Vagina (tissue), 2 donors: ENCODE results near the gene NUDT1.

Experiments
- CTCF ChIP-seq, 3 experiments: fragments of 450-650 bp in 2 of 3; fragments of 200-600 bp in 1 of 3; sonication (generic) in 1 of 3; IDR thresholded peaks; one replicate each; pipeline ENCODE4 v1.5.1; 2017 to 2019; ENCODE audit warnings: antibody characterized with exemption in 3 of 3, mild to moderate bottlenecking in 2 of 3, moderate library complexity in 2 of 3
- POLR2A ChIP-seq, 2 donors: fragments of 450-650 bp; IDR thresholded peaks; one replicate each; pipeline ENCODE4 v1.6.1; 2017; ENCODE audit warnings: antibody characterized with exemption in 2 of 2, mild to moderate bottlenecking in 2 of 2, moderate library complexity in 2 of 2
- POLR2AphosphoS5 ChIP-seq, 2 donors: sonication (generic); formaldehyde crosslinking; IDR thresholded peaks; one replicate each; pipeline ENCODE4 v1.9.0; 2017; ENCODE audit warnings: antibody characterized with exemption in 2 of 2, mild to moderate bottlenecking in 2 of 2, low read depth in 1 of 2; ENCODE audit not compliant: insufficient read depth in 1 of 2

- TF ChIP-seq CTCF (IDR thresholded peaks at IDR 0.05) (no peak), POLR2A (IDR thresholded peaks at IDR 0.05) (no peak), POLR2AphosphoS5 (IDR thresholded peaks at IDR 0.05; ENCODE audit: insufficient read depth in 1 of 2, low read depth in 1 of 2) (no peak)
Observed at GRCh38 chr7:2211926-2212325, 30.1 kb upstream of the NUDT1 start.
